ENCODE data around the gene PTPRD.

Gene PTPRD

DNA sequence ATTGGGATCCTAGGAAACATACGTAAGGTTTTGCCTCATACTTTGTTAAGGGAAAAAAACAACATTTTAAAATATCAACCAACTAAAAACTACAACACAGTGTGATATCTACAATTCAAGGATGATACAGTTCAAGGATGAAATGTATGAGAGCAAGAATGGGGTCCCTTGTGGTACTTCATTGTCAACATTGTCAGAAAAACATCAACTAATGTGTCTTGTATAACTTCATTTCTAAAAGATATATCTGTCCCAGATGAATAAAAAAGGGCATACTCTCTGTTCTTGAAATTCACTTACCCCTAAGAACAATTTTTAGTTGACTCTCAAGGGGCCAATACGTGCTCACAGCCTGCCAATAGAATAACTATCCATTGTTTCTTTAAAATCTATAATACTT lies 1250.5 kb downstream of the PTPRD start:
- H2AFZ ChIP-seq (ENCODE audit: low read depth, low read length, severe bottlenecking): no peak overlapping the region
- TF ChIP-seq, protein P1, sequence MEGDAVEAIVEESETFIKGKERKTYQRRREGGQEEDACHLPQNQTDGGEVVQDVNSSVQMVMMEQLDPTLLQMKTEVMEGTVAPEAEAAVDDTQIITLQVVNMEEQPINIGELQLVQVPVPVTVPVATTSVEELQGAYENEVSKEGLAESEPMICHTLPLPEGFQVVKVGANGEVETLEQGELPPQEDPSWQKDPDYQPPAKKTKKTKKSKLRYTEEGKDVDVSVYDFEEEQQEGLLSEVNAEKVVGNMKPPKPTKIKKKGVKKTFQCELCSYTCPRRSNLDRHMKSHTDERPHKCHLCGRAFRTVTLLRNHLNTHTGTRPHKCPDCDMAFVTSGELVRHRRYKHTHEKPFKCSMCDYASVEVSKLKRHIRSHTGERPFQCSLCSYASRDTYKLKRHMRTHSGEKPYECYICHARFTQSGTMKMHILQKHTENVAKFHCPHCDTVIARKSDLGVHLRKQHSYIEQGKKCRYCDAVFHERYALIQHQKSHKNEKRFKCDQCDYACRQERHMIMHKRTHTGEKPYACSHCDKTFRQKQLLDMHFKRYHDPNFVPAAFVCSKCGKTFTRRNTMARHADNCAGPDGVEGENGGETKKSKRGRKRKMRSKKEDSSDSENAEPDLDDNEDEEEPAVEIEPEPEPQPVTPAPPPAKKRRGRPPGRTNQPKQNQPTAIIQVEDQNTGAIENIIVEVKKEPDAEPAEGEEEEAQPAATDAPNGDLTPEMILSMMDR (IDR thresholded peaks at IDR 0.05; ENCODE audit: insufficient read depth, low read length, poor library complexity, severe bottlenecking): no peak
- TF ChIP-seq EZH2phosphoT487 (conservative IDR thresholded peaks at IDR 0.05; ENCODE audit: low read length): no peak
- no peak overlapping the region for H3K4me3 ChIP-seq (ENCODE audit: insufficient read depth, low read length, poor library complexity, severe bottlenecking)
- H3K79me2 ChIP-seq (ENCODE audit: insufficient read depth, low read length): no peaks in the 10 kb centered on the region
- H3K27me3 ChIP-seq (ENCODE audit: low read length): no peaks in the 10 kb centered on the region
- H3K9me3 ChIP-seq (ENCODE audit: insufficient read depth, low read length): no peaks in the 10 kb centered on the region
- H3K36me3 ChIP-seq (ENCODE audit: low read length): no peaks in the 10 kb centered on the region
- no peaks in the 10 kb centered on the region for H3K9me2 ChIP-seq (replicated peaks; ENCODE audit: insufficient read depth, low read length)
- no peaks in the 10 kb centered on the region for H3F3A ChIP-seq (ENCODE audit: insufficient read depth)
- H3K27ac ChIP-seq (ENCODE audit: low read depth, low read length): no peak overlapping the region
- H3K9ac ChIP-seq (ENCODE audit: low read length): no peak overlapping the region
- H4K20me1 ChIP-seq (ENCODE audit: low read depth, low read length): no peaks in the 10 kb centered on the region; the same call in 1 of the 2 replicates
- H3K4me2 ChIP-seq (ENCODE audit: low read depth, low read length, poor library complexity, severe bottlenecking): no peak overlapping the region

- H2AFZ ChIP-seq (ENCODE audit: low read depth, low read length, severe bottlenecking): no peak overlapping the region
- H3K4me3 ChIP-seq (ENCODE audit: insufficient read depth, low read length, poor library complexity, severe bottlenecking): no peak overlapping the region
- H3K27me3 ChIP-seq (ENCODE audit: low read length): no peaks in the 10 kb centered on the region
- no peaks in the 10 kb centered on the region for H3F3A ChIP-seq (ENCODE audit: insufficient read depth)
- H4K20me1 ChIP-seq (ENCODE audit: low read depth, low read length): 0 out of 2 replicates have a peak, but pooled peaks cover 4% of the 10 kb centered on the region
- no peaks in the 10 kb centered on the region for H3K79me2 ChIP-seq (ENCODE audit: insufficient read depth, low read length)
- no peaks in the 10 kb centered on the region for H3K9me3 ChIP-seq (ENCODE audit: insufficient read depth, low read length)
- H3K9me2 ChIP-seq (replicated peaks; ENCODE audit: insufficient read depth, low read length): no peaks in the 10 kb centered on the region
- H3K36me3 ChIP-seq (ENCODE audit: low read length): no peaks in the 10 kb centered on the region
- no peak for TF ChIP-seq EZH2phosphoT487 (conservative IDR thresholded peaks at IDR 0.05; ENCODE audit: low read length)
- TF ChIP-seq, protein P1 (IDR thresholded peaks at IDR 0.05; ENCODE audit: insufficient read depth, low read length, poor library complexity, severe bottlenecking): peak; percentile 57
- no peak overlapping the region for H3K27ac ChIP-seq (ENCODE audit: low read depth, low read length)
- H3K4me2 ChIP-seq (ENCODE audit: low read depth, low read length, poor library complexity, severe bottlenecking): no peak overlapping the region
- no peak overlapping the region for H3K9ac ChIP-seq (ENCODE audit: low read length)
These were observed 1259.8 kb downstream of the PTPRD start for GRCh38 chr9:9352877-9353481.

DNA sequence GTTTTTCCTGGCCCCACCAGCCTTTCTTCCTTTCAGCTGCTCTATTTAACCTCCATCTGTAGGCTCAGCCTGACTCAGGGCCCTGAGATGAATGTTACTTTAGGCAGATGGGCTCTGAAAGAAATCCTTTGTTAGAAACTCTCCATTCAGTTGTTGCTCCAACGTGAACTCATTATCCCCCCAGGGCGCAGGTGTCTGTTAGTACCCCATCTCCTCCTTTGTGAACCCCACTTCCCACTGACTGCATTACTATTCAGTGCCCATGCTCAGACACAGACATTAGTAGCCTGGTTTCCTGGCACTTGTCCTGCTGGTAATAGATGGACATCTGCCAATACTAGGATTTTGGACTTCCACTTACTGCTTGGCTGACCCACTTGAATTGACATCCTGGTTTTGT lies 1271.6 kb downstream of the PTPRD start:
- no peak overlapping the region for H3K9ac ChIP-seq (ENCODE audit: low read length)
- no peaks in the 10 kb centered on the region for H3K9me2 ChIP-seq (replicated peaks; ENCODE audit: insufficient read depth, low read length)
- H3K9me3 ChIP-seq (ENCODE audit: insufficient read depth, low read length): no peaks in the 10 kb centered on the region
- H3K4me3 ChIP-seq (ENCODE audit: insufficient read depth, low read length, poor library complexity, severe bottlenecking): no peak overlapping the region
- H3K27ac ChIP-seq (ENCODE audit: low read depth, low read length): no peak overlapping the region
- TF ChIP-seq EZH2phosphoT487 (conservative IDR thresholded peaks at IDR 0.05; ENCODE audit: low read length): no peak
- TF ChIP-seq, protein P1 (IDR thresholded peaks at IDR 0.05; ENCODE audit: insufficient read depth, low read length, poor library complexity, severe bottlenecking): no peak
- no peak overlapping the region for H2AFZ ChIP-seq (ENCODE audit: low read depth, low read length, severe bottlenecking)
- H4K20me1 ChIP-seq (ENCODE audit: low read depth, low read length): no peaks in the 10 kb centered on the region
- no peaks in the 10 kb centered on the region for H3K36me3 ChIP-seq (ENCODE audit: low read length)
- H3F3A ChIP-seq (ENCODE audit: insufficient read depth): no peaks in the 10 kb centered on the region
- H3K79me2 ChIP-seq (ENCODE audit: insufficient read depth, low read length): no peaks in the 10 kb centered on the region
- no peaks in the 10 kb centered on the region for H3K27me3 ChIP-seq (ENCODE audit: low read length)
- H3K4me2 ChIP-seq (ENCODE audit: low read depth, low read length, poor library complexity, severe bottlenecking): no peak overlapping the region
